ENCODE results near the gene PER3. TPM values are rescaled to one million over a fixed set of nuclear protein-coding genes. Genes with fewer than 3 reads are reported as not detected.

Gene PER3
- total RNA-seq, 2 donors from 2014 or later, result 3.9 to 14.1 TPM

DNA sequence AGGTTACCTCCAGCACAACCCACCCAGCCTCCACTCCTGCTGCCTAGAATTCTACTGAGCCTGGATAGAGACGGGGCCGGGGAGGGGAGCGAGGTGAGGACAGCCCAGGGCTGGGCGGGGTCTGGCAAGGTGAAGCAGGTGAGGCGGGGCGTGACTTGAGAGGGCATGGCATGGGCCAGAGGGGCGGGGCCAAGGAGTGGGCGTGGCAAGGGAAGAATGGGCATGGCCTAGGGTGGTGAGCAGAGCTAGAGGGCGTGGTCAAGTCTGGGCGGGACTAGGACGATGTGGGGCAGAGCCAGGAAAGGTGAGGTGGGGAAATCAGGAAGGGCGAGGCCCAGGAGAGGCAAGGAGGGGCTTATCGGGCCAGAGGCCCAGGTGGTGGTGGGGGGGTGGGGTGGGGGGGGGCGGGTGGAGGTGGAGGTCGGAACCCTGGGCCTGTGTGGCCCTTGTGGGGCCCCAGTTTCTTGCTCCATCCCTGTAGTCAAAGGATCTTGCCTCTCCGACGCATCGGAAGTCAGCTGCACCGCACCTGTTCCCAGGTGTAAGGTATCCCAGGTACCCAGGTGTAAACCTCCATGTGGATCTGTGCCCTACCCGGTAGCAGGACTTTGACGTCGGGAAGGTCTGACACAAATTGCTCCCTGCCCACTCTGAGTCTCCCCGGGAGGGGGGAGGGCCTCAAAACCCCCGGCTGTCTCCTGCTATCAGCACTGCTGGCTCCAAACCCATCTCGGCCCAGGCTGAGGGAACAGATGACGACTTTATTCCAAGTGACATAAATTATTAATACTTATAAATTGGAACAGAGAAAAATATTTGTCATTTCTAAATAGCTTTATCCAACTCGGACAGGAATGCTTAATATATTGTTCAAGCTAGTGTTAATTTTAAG, 101.7 kb downstream of the PER3 start:
- no peaks in the 10 kb centered on the region for H3K9me3 ChIP-seq
- no peaks in the 10 kb centered on the region for H3K27me3 ChIP-seq
- intact Hi-C loops (cut with DNase I), result no loop called here
- no peak overlapping the region for H3K9ac ChIP-seq (ENCODE audit: low read depth in 2 of 2, low read length in 2 of 2)
- no peaks in the 10 kb centered on the region for H3K4me1 ChIP-seq
- peak overlapping the region; percentile 15 for H3K4me3 ChIP-seq
- H3K27ac ChIP-seq, result no peak overlapping the region
- H3K36me3 ChIP-seq, result no peaks in the 10 kb centered on the region
- peak; percentile 98 for DNase-seq
- TF ChIP-seq, protein P1, sequence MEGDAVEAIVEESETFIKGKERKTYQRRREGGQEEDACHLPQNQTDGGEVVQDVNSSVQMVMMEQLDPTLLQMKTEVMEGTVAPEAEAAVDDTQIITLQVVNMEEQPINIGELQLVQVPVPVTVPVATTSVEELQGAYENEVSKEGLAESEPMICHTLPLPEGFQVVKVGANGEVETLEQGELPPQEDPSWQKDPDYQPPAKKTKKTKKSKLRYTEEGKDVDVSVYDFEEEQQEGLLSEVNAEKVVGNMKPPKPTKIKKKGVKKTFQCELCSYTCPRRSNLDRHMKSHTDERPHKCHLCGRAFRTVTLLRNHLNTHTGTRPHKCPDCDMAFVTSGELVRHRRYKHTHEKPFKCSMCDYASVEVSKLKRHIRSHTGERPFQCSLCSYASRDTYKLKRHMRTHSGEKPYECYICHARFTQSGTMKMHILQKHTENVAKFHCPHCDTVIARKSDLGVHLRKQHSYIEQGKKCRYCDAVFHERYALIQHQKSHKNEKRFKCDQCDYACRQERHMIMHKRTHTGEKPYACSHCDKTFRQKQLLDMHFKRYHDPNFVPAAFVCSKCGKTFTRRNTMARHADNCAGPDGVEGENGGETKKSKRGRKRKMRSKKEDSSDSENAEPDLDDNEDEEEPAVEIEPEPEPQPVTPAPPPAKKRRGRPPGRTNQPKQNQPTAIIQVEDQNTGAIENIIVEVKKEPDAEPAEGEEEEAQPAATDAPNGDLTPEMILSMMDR (IDR thresholded peaks at IDR 0.05), result no peak

DNA sequence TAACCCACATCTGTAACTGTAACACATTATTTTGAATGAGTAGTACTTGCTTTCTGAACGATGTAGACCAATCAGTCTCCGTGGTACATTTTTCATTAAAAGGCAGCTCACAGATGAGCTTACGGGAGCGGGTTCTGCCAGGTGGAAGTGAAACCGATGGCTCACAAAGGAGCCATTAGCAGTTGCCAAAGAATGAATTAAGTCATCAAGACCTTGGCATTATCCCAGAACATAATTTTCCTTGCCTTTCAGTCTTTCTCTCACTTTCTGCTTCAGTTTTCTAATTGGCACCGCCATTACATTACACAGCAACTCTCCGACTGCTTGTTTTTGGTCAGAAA, 102.3 kb downstream of the PER3 start:
- Histone ChIP-seq H3K36me3 (no peaks in the 10 kb centered on the region), H3K27me3 (no peaks in the 10 kb centered on the region), H3K27ac (no peak overlapping the region), H3K9ac (ENCODE audit: low read depth in 2 of 2, low read length in 2 of 2) (no peak overlapping the region), H3K4me3 (peak overlapping the region; percentile 15), H3K9me3 (no peaks in the 10 kb centered on the region), H3K4me1 (no peaks in the 10 kb centered on the region)
- DNase-seq, result no peak
- intact Hi-C loops (cut with DNase I), result no loop called here
- TF ChIP-seq, protein P1 (IDR thresholded peaks at IDR 0.05), result no peak

DNA sequence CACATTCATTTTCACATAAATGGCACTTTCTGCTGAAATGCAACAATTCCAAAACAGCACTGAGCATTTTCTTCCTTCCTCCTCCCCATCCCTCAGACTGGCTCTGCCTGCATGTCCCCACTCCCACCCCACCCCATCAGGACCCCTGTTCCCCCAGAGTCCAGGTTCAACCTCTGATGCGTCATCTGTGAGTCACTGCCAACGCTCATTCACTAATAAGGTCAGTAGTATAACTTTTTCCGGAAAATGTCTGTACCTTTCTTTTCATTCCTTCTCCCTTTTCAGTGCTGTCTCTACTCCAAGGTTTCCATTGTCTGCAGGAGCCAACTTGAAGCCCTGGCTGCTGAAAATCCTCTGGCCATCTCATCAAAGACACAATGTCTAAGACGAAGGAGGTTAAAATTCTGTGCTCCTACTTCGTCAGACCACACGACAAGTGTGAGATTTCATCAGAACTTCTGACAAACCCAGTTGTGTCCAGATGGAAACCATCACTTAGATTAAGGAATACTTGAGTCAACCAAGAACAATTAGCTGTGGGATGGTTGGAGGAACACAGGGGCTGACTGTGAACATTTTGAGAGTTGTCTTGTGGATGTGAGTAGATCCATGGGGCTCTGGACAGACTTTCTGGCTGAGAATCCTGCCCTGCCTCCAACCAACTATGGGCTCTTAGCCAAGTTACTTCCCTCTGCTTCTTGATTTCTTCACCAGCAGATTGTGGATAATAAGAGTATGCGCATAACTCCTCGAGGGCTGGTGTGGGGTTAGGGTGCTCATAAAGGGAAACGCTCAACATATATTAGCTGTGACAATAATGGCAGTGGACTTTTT, 104.4 kb downstream of the PER3 start:
- Histone ChIP-seq H3K9me3 (no peaks in the 10 kb centered on the region), H3K9ac (ENCODE audit: low read depth in 2 of 2, low read length in 2 of 2) (no peak overlapping the region), H3K27ac (no peak overlapping the region), H3K36me3 (no peaks in the 10 kb centered on the region), H3K27me3 (no peaks in the 10 kb centered on the region), H3K4me1 (no peaks in the 10 kb centered on the region), H3K4me3 (no peak overlapping the region)
- no peak for DNase-seq
- TF ChIP-seq, protein P1 (IDR thresholded peaks at IDR 0.05), result no peak
- intact Hi-C loops (cut with DNase I), result no loop called here

GRCh38 chr1:7890853-7891252, 106.8 kb downstream of the PER3 start:
- DNase-seq, result no peak
- intact Hi-C loops (cut with DNase I), result no loop called here
- TF ChIP-seq, protein P1 (IDR thresholded peaks at IDR 0.05), result no peak
- Histone ChIP-seq H3K36me3 (no peaks in the 10 kb centered on the region), H3K27ac (no peak overlapping the region), H3K27me3 (no peaks in the 10 kb centered on the region), H3K4me3 (no peak overlapping the region), H3K4me1 (no peaks in the 10 kb centered on the region), H3K9ac (ENCODE audit: low read depth in 2 of 2, low read length in 2 of 2) (no peak overlapping the region), H3K9me3 (no peaks in the 10 kb centered on the region)

- TF ChIP-seq, protein P1 (IDR thresholded peaks at IDR 0.05), result no peak
- H3K4me1 ChIP-seq, result no peaks in the 10 kb centered on the region
- intact Hi-C loops (cut with DNase I), result no loop called here
- no peak for DNase-seq
- no peak overlapping the region for H3K27ac ChIP-seq
- no peak overlapping the region for H3K4me3 ChIP-seq
- H3K9me3 ChIP-seq, result no peaks in the 10 kb centered on the region
- no peaks in the 10 kb centered on the region for H3K27me3 ChIP-seq
- H3K36me3 ChIP-seq, result no peaks in the 10 kb centered on the region
- H3K9ac ChIP-seq (ENCODE audit: low read depth in 2 of 2, low read length in 2 of 2), result no peak overlapping the region
These were observed 107.7 kb downstream of the PER3 start for GRCh38 chr1:7891804-7892203.
